ENCODE measurements around the gene KLHL5.

DNA sequence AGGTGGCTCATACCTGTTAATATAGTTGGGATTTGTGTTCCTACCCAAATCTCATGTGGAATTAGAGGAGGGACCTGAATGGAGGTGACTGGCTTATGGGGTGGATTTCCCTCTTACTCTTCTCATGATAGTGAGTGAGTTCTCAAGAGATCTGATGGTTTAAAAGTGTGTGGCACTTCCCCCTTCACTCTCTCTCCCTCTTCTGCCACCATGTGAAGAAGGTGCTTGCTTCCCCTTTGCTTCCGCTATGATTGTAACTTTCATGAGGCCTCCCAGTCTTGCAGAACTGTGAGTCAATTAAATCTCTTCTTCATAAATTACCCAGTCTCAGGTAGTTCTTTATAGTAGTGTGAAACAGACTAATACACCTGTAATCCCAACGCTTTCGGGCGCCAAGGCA lies 92.0 kb downstream of the KLHL5 start:
- TF ChIP-seq, protein P1, sequence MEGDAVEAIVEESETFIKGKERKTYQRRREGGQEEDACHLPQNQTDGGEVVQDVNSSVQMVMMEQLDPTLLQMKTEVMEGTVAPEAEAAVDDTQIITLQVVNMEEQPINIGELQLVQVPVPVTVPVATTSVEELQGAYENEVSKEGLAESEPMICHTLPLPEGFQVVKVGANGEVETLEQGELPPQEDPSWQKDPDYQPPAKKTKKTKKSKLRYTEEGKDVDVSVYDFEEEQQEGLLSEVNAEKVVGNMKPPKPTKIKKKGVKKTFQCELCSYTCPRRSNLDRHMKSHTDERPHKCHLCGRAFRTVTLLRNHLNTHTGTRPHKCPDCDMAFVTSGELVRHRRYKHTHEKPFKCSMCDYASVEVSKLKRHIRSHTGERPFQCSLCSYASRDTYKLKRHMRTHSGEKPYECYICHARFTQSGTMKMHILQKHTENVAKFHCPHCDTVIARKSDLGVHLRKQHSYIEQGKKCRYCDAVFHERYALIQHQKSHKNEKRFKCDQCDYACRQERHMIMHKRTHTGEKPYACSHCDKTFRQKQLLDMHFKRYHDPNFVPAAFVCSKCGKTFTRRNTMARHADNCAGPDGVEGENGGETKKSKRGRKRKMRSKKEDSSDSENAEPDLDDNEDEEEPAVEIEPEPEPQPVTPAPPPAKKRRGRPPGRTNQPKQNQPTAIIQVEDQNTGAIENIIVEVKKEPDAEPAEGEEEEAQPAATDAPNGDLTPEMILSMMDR (conservative IDR thresholded peaks at IDR 0.05), result no peak
- TF ChIP-seq EZH2 (IDR thresholded peaks at IDR 0.05; ENCODE audit: low read depth), result no peak

All from PC-9 (cell line).